Limb (tissue), 2 donors: ENCODE results near the gene CHPF.

Source experiments
- DNase-seq, 2 donors: peaks; one replicate each; pipeline ENCODE4 v3.0.0-alpha.2; 2016; ENCODE audit errors: extremely low spot score in 2 of 2

Gene CHPF

GRCh38 chr2:219498280-219499057 is 45.1 kb downstream of the CHPF start, which contains the start of gene GMPPA:
Gene GMPPA (plus strand): TSS chr2:219498891. CDS start chr2:219499976, 1,085 bp downstream.
- peak; percentile 96 to 98 for DNase-seq

GRCh38 chr2:219497495-219498279 is 45.9 kb downstream of the CHPF start:
- peak; percentile 71 to 74 for DNase-seq

- DNase-seq: no peak
Observed at GRCh38 chr2:219496825-219497494, 46.6 kb downstream of the CHPF start.

GRCh38 chr2:219496247-219496824 is 47.3 kb downstream of the CHPF start:
- no peak for DNase-seq

- peak in 1 of 2 donors; percentile 69 for DNase-seq
Observed at GRCh38 chr2:219495531-219496122, 48.0 kb downstream of the CHPF start.

GRCh38 chr2:219494952-219495530 is 48.6 kb downstream of the CHPF start:
- DNase-seq: no peak

- DNase-seq: no peak
Observed at GRCh38 chr2:219493086-219493485, 50.5 kb downstream of the CHPF start.

GRCh38 chr2:219492575-219492974 is 51.0 kb downstream of the CHPF start:
- no peak for DNase-seq

GRCh38 chr2:219491278-219491963 is 52.2 kb downstream of the CHPF start:
- no peak for DNase-seq

- DNase-seq: no peak
Observed at GRCh38 chr2:219490600-219491130, 52.9 kb downstream of the CHPF start.

- no peak for DNase-seq
Observed at GRCh38 chr2:219490186-219490585, 53.4 kb downstream of the CHPF start.

GRCh38 chr2:219489315-219489714 is 54.3 kb downstream of the CHPF start:
- no peak for DNase-seq
